Mesendoderm (in vitro differentiated cells): Measurements from ENCODE around the gene SIM2.

Experiments
- DNase-seq: peaks from one replicate; pipeline ENCODE4 v3.0.0; 2013
- H2AK5ac ChIP-seq: 2 replicates; pipeline ENCODE4 v1.6.1; 2013; ENCODE audit warnings: low read length, inconsistent platforms
- H2BK120ac ChIP-seq: 2 replicates; pipeline ENCODE4 v1.6.1; 2013; ENCODE audit warnings: low read depth, mild to moderate bottlenecking, low read length, moderate library complexity, mixed read lengths
- H2BK15ac ChIP-seq: replicated peaks from 2 replicates; pipeline ENCODE4 v1.6.1; 2013; ENCODE audit warnings: low read depth, mild to moderate bottlenecking, moderate library complexity
- H2BK5ac ChIP-seq: 2 replicates; pipeline ENCODE4 v1.6.1; 2013; ENCODE audit warnings: low read length, inconsistent platforms
- H3K18ac ChIP-seq: 2 replicates; pipeline ENCODE4 v1.6.1; 2013; ENCODE audit warnings: mild to moderate bottlenecking, low read length, mixed read lengths
- H3K23ac ChIP-seq: one replicate; pipeline ENCODE4 v1.6.1; 2013; ENCODE audit warnings: low read length
- H3K27ac ChIP-seq: 2 replicates; pipeline ENCODE4 v1.5.1; 2013; ENCODE audit warnings: low read depth, mild to moderate bottlenecking, inconsistent platforms, low read length, moderate library complexity
- H3K27me3 ChIP-seq: 2 replicates; pipeline ENCODE4 v1.6.1; 2013; ENCODE audit warnings: low read length, control low read depth, mild to moderate bottlenecking, inconsistent platforms; ENCODE audit not compliant: insufficient read depth, poor library complexity
- H3K36me3 ChIP-seq: 2 replicates; pipeline ENCODE4 v1.6.1; 2013; ENCODE audit warnings: low read length, inconsistent platforms; ENCODE audit not compliant: control insufficient read depth, insufficient read depth
- H3K4ac ChIP-seq: one replicate; pipeline ENCODE4 v1.6.1; 2013; ENCODE audit warnings: low read depth, mild to moderate bottlenecking, low read length, moderate library complexity
- H3K4me1 ChIP-seq: 2 replicates; pipeline ENCODE4 v1.6.1; 2013; ENCODE audit warnings: low read depth, low read length, inconsistent platforms; ENCODE audit not compliant: control insufficient read depth
- H3K4me2 ChIP-seq: 2 replicates; pipeline ENCODE4 v1.6.1; 2013; ENCODE audit warnings: low read length
- H3K4me3 ChIP-seq: 2 replicates; pipeline ENCODE4 v1.5.1; 2013; ENCODE audit warnings: mild to moderate bottlenecking, low read length
- H3K56ac ChIP-seq: one replicate; pipeline ENCODE4 v1.6.1; 2013; ENCODE audit warnings: low read length
- H3K79me1 ChIP-seq: 2 replicates; pipeline ENCODE4 v1.6.1; 2013; ENCODE audit warnings: low read length, inconsistent platforms
- H3K79me2 ChIP-seq: 2 replicates; pipeline ENCODE4 v1.6.1; 2013; ENCODE audit warnings: mild to moderate bottlenecking, low read length; ENCODE audit not compliant: control insufficient read depth, insufficient read depth
- H3K9ac ChIP-seq: 2 replicates; pipeline ENCODE4 v1.6.1; 2013; ENCODE audit warnings: low read length, inconsistent platforms
- H4K5ac ChIP-seq: one replicate; pipeline ENCODE4 v1.6.1; 2013; ENCODE audit warnings: low read length
- H4K8ac ChIP-seq: one replicate; pipeline ENCODE4 v1.6.1; 2013; ENCODE audit warnings: low read depth, mild to moderate bottlenecking, control low read depth, low read length, moderate library complexity
- WGBS: extraction: QIAGEN DNeasy Blood & Tissue Kit; methylation state at CpG from one replicate; pipeline ENCODE4 v1.1.7; 2013; ENCODE audit warnings: low lambda C conversion rate, missing lambda C conversion rate; ENCODE audit not compliant: insufficient coverage; ENCODE audit errors: extremely low coverage; 5-methylcytosine and 5-hydroxymethylcytosine counted together

The SIM2 gene

DNA sequence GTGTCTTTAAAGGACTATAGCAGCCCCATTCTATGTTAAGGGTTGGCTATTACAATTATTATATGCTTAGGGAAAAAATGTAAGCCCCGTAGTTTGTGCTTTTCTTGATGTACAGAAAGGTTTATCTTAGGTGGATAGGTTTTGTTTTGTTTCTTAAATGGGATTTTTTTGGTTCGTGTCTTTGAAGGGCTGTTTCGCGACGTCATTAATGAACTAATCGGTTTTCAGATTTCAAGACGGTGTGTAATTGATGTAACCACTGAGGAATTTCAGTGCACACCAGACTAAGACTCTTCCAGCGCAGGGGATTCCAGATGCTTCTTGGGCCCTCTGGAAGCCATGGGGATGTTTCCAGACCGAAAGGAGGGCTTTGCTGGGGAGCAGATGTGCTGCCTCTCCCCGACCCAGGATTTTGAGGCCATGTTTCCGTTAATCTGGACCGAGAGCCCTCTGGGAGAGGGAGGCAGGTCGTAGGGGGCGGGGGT lies 4.8 kb upstream of the SIM2 start:
- WGBS, result no CpG with 5 or more reads among the region's 14 CpGs
- Histone ChIP-seq H4K5ac (no peak overlapping the region), H2BK15ac (no peak overlapping the region), H3K79me2 (no peaks in the 10 kb centered on the region), H3K36me3 (no peaks in the 10 kb centered on the region), H3K27me3 (peaks cover 78% of the 10 kb centered on the region), H3K4me1 (no peaks in the 10 kb centered on the region), H3K27ac (no peak overlapping the region), H3K23ac (no peak overlapping the region), H3K9ac (no peak overlapping the region), H2BK120ac (no peak overlapping the region), H2BK5ac (no peak overlapping the region), H2AK5ac (no peak overlapping the region), H3K79me1 (no peaks in the 10 kb centered on the region), H3K4me2 (no peak overlapping the region), H3K4me3 (no peak overlapping the region), H4K8ac (no peak overlapping the region), H3K18ac (no peak overlapping the region), H3K4ac (no peak overlapping the region), H3K56ac (no peak overlapping the region)
- peak; percentile 27 for DNase-seq

DNA sequence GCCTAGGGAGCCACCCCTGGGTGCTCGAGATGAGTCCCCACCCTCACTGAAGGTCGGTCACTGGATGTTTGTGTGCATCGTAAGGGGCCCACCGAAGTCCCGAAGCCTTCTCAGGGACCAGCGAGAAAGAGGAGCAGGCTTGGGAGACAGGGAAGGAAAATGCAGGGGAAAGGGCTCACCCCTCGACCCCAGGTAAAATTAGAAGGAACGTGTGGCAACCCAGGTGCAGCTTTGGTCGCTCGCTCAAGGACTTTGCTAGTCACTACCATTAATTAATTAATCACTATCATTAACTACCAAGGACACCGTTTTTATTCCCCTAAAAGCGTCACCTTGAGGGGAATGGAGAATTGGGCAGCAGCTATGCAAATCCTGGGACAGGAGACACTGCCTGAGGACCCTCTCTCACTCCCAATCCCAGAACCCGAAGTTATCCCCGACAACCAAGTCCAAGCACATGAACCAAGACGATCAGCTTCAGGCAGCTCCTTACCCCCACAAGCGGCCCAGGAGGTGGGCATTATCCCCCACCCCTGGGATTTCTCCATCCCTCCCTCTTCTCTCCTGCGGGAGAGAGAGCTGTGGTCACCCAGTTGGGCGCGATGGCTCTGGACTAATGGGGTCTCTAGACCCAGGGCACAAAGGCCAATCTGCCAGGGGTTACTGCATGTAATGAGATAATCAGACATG lies 4.2 kb upstream of the SIM2 start:
- DNase-seq, result peak; percentile 10
- Histone ChIP-seq H4K5ac (no peak overlapping the region), H3K4me2 (no peak overlapping the region)

DNA sequence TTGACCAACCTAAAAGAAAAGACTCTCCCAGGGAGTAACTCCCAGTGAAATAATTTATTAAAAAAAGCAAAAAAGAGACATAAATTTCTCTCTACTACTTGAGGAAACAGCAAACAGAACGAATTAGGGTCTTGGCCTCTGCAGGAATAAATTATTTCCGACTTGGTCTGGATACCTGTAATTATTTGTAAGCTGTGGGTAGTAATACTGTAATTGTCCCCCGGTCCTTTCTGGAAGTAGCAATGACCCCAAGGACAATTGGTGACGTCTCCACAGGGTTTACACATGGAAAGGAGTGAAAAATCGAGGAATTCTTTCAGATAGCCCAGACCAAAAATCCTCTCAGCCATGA lies 3.7 kb upstream of the SIM2 start:
- Histone ChIP-seq H3K4me2 (no peak overlapping the region), H4K8ac (no peak overlapping the region), H3K27me3 (peaks cover 88% of the 10 kb centered on the region), H3K23ac (no peak overlapping the region), H2BK15ac (no peak overlapping the region), H3K4me3 (no peak overlapping the region), H3K56ac (no peak overlapping the region), H3K9ac (no peak overlapping the region), H4K5ac (no peak overlapping the region), H3K79me2 (no peaks in the 10 kb centered on the region), H3K4ac (no peak overlapping the region), H2BK5ac (no peak overlapping the region), H3K79me1 (no peaks in the 10 kb centered on the region), H3K27ac (no peak overlapping the region), H3K36me3 (no peaks in the 10 kb centered on the region), H2AK5ac (no peak overlapping the region), H2BK120ac (no peak overlapping the region), H3K4me1 (no peaks in the 10 kb centered on the region), H3K18ac (no peak overlapping the region)
- DNase-seq, result no peak
- WGBS, result no CpG with 5 or more reads among the region's 5 CpGs

More for the DNA sequence above, 4.2 kb upstream of the SIM2 start:
- H3K79me1 ChIP-seq, result no peaks in the 10 kb centered on the region
- H3K36me3 ChIP-seq, result no peaks in the 10 kb centered on the region
- no peak overlapping the region for H3K4me3 ChIP-seq
- H3K4me1 ChIP-seq, result no peaks in the 10 kb centered on the region
- no peak overlapping the region for H4K8ac ChIP-seq
- no peak overlapping the region for H3K56ac ChIP-seq
- no peak overlapping the region for H2BK15ac ChIP-seq
- no peak overlapping the region for H2BK120ac ChIP-seq
- no peak overlapping the region for H2AK5ac ChIP-seq
- WGBS, result no CpG with 5 or more reads among the region's 19 CpGs
- no peak overlapping the region for H3K27ac ChIP-seq
- no peak overlapping the region for H3K4ac ChIP-seq
- H3K79me2 ChIP-seq, result no peaks in the 10 kb centered on the region
- no peak overlapping the region for H3K18ac ChIP-seq
- H3K23ac ChIP-seq, result no peak overlapping the region
- peaks cover 84% of the 10 kb centered on the region for H3K27me3 ChIP-seq
- H3K9ac ChIP-seq, result no peak overlapping the region
- no peak overlapping the region for H2BK5ac ChIP-seq

DNA sequence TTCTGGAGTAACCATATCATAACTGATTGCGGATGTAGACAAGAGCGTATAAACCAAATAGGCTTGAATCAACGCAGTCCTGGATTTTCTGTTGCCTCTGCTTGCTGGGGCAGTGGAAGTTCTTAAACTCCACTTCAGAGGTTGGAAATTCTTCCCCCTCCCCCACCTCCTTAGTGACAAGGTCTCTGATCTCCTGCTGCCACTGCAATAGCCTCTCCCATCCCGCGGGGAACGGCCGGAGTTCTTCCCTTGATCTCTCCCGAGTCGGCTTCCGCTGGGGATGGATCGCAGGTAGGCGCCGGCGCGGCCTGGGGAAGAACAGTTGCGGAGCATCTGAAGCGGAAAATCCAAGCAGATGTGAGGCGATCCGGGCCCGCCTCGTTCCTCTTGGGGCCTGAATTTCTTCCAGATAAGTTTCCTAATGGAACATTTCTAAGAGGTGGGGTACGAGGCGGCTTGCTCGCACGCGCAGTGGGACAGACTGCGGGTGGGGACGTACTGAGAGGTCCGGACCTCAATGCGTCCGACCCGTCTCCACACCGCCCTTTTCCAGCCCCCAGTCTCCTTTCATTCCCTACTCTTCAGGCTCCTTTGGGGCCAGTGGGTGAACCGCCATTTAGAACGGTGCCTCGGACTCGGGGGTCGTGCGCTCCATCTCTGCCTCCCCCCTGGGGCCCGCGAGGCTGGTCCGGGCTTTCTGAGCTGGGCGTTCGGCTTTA lies 3.1 kb upstream of the SIM2 start:
- H3K4me1 ChIP-seq, result no peaks in the 10 kb centered on the region
- H2BK5ac ChIP-seq, result no peak overlapping the region
- no peak overlapping the region for H3K4ac ChIP-seq
- no peak overlapping the region for H3K27ac ChIP-seq
- H2AK5ac ChIP-seq, result no peak overlapping the region
- no peak overlapping the region for H2BK15ac ChIP-seq
- no peak overlapping the region for H3K4me3 ChIP-seq
- H3K9ac ChIP-seq, result no peak overlapping the region
- H3K36me3 ChIP-seq, result no peaks in the 10 kb centered on the region
- peak; percentile 75 for DNase-seq
- H3K56ac ChIP-seq, result no peak overlapping the region
- H3K79me2 ChIP-seq, result no peaks in the 10 kb centered on the region
- H3K27me3 ChIP-seq, result peaks cover 92% of the 10 kb centered on the region
- no peak overlapping the region for H4K8ac ChIP-seq
- no peak overlapping the region for H3K23ac ChIP-seq
- H4K5ac ChIP-seq, result no peak overlapping the region
- no peak overlapping the region for H2BK120ac ChIP-seq
- no peak overlapping the region for H3K4me2 ChIP-seq
- H3K79me1 ChIP-seq, result no peaks in the 10 kb centered on the region
- WGBS, result no CpG with 5 or more reads among the region's 44 CpGs
- no peak overlapping the region for H3K18ac ChIP-seq

DNA sequence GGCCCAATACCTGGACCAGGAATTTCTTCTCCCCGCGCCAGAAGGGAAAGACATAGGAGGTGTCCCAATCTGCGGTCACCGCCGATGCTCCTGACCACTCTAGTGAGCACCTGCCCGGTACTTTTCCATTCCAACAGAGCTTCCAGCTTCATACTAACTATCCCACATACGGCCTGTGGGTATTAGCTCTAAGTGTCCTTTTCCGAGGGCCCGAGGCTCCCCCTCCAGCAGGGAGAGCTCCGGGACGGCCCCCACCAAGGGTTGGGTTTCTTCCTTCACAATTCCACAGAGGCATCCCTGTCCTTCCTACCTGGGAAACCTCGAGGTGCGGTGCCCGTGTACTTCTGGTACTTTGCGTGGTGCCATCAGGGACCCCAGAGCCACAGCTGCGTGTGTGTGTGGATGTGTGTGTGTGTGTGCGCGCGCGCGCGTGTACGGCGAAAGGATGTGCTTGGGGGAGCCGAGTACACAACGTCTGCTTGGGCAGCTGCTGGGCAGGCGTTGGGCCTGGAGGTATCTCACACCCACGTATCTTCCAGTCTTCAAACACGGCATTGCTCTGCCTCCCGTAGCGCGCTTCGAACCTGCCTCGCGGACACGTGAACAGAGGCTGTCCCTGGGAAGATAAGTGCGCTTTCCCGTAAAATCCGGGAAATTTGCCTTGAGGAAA lies 2.4 kb upstream of the SIM2 start:
- no peak overlapping the region for H4K5ac ChIP-seq
- H2AK5ac ChIP-seq, result no peak overlapping the region
- no peak overlapping the region for H2BK5ac ChIP-seq
- H3K56ac ChIP-seq, result no peak overlapping the region
- peak; percentile 26 for DNase-seq
- H3K18ac ChIP-seq, result no peak overlapping the region
- H3K27me3 ChIP-seq, result peaks cover 93% of the 10 kb centered on the region
- no peak overlapping the region for H3K4me2 ChIP-seq
- no peaks in the 10 kb centered on the region for H3K36me3 ChIP-seq
- H3K79me2 ChIP-seq, result no peaks in the 10 kb centered on the region
- no peak overlapping the region for H3K4ac ChIP-seq
- H3K27ac ChIP-seq, result no peak overlapping the region
- no peak overlapping the region for H3K4me3 ChIP-seq
- H2BK15ac ChIP-seq, result no peak overlapping the region
- H3K9ac ChIP-seq, result no peak overlapping the region
- WGBS, result no CpG with 5 or more reads among the region's 39 CpGs
- no peak overlapping the region for H4K8ac ChIP-seq
- no peak overlapping the region for H2BK120ac ChIP-seq
- H3K79me1 ChIP-seq, result no peaks in the 10 kb centered on the region
- H3K4me1 ChIP-seq, result no peaks in the 10 kb centered on the region
- H3K23ac ChIP-seq, result peak overlapping the region; percentile 37
